Activated CD4-positive, alpha-beta T cell treated with anti-CD3 and anti-CD28 coated beads, Interleukin-2, amount 10 ng/mL, durations not matched to agents 24 days and 14 days (primary cell): ENCODE measurements around the gene COA8. TPM values are rescaled to one million over a fixed set of nuclear protein-coding genes. Genes with fewer than 3 reads are reported as not detected.

Experiments used
- DNase-seq: peaks from one replicate; pipeline ENCODE4 v3.0.0; 2022
- H3K27ac Mint-ChIP-seq: one replicate; pipeline ENCODE4 v1.8.0; 2022; ENCODE audit warnings: mild to moderate bottlenecking, mixed read lengths
- H3K27me3 Mint-ChIP-seq: one replicate; pipeline ENCODE4 v1.8.0; 2022; ENCODE audit warnings: mixed read lengths
- H3K36me3 Mint-ChIP-seq: one replicate; pipeline ENCODE4 v1.8.0; 2022; ENCODE audit warnings: low read depth, mild to moderate bottlenecking, mixed read lengths
- H3K4me1 Mint-ChIP-seq: one replicate; pipeline ENCODE4 v1.8.0; 2021; ENCODE audit warnings: mixed read lengths
- H3K4me3 Mint-ChIP-seq: one replicate; pipeline ENCODE4 v1.8.0; 2022; ENCODE audit warnings: mild to moderate bottlenecking, moderate library complexity, mixed read lengths
- H3K9me3 Mint-ChIP-seq: one replicate; pipeline ENCODE4 v1.8.0; 2021; ENCODE audit warnings: mixed read lengths
- intact Hi-C: fragments of 100-400 bp; cut with micrococcal nuclease; formaldehyde crosslinking; loops from one replicate; pipeline ENCODE4 v1.15.1; 2023
- total RNA-seq: library from RNA; stranded (reverse); gene quantifications from 2 replicates; pipeline ENCODE4 v1.2.3, GENCODE V29; 2022

The COA8 gene
- total RNA-seq: 38.4 and 41.2 TPM in 2 replicates

DNA sequence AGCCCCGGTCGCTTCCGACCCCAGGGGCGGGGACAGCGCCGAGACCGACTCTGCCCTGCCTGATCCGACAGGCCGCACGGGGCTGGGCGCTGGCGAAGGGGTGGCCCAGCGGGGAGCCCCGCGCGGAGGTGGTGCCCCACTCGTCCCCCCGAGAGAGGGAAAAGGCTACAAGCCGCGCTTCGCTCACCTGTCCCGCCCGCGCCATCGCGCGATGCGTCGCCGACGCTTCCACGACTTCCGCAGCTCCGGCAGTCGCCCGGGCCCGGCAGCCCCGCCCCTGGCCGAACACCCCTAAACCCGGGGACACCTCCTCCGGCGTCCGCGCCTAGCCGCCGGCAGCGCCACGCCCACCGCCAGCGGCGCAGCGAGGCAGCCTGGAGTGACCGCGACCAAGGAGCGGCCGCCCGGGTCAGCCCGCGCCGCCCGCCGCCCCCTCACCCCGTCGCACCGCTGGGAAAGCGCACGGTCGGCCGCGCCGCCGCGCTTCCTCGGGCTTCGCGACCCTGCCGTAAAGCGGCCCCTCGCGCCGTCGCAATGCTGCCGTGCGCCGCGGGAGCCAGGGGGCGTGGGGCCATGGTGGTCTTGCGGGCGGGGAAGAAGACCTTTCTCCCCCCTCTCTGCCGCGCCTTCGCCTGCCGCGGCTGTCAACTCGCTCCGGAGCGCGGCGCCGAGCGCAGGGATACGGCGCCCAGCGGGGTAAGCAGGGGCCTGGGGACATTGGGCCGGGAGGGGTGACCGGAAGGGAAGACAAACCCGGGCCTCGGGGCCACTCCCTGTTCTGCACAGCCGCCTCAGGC, at the start of gene COA8, which contains the start of gene BAG5:
Gene COA8 (plus strand): TSS at position 532 of the 797 bp plus-strand sequence. CDS start 42 bp downstream, at position 574.
Gene BAG5 (minus strand): TSS at position 229 of the 797 bp plus-strand sequence. CDS start 1,493 bp downstream, outside the sequence.
- H3K9me3 Mint-ChIP-seq: no peaks in the 10 kb centered on the region
- peak; percentile 96 for DNase-seq
- H3K36me3 Mint-ChIP-seq: peaks cover 31% of the 10 kb centered on the region
- H3K27ac Mint-ChIP-seq: peak within 1 kb of the TSS; percentile 91
- no peaks in the 10 kb centered on the region for H3K27me3 Mint-ChIP-seq
- intact Hi-C loops: loop anchor here (1.0 to 2.0 kb wide), 4 partner anchors 34 to 358 kb away; partner anchors contain the start of genes EIF5, TRMT61A, XRCC3 and ZFYVE21
- H3K4me1 Mint-ChIP-seq: peaks cover 41% of the 10 kb centered on the region
- peak within 1 kb of the TSS; percentile 100 for H3K4me3 Mint-ChIP-seq

DNA sequence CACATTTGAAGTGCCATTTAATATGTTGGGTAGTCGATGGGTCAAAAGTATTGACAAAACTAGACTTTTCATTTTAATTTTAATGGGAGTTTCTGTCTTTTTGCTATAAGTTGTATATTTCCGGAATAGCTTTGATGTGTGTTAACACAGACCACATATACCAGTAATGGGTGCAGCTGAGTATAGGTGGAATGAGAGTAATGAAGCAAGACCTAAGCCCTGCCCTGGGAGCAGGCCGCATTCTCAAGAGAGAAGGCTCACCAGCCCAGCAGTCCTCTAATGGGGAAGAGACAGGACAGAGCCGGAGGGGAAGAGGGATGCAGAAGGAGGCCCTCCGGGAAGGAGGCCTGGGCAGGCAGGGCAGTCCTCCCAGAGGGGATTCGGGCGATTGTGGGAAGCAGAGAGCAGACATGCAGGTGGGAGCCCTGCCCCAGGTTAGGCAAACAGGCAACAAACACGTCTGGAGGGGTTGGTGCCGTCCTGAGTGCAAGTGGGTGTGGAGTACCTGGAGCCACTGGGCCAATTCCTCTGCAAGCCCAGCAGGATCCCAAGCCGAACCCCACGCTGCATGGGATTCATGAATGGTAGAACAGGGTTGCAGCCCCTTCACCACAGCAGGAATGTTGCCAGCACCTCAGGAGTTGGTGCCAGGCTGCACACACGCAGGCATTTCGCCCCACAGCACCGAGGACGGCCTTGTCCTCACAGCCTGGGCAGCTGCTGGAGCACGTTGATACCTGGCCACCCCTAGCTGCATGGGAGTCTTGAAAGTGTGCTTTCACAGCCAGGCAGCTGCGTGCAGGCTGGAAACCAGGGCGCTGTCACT, 48.0 kb upstream of the COA8 start:
- no peak overlapping the region for H3K4me3 Mint-ChIP-seq
- peaks cover 14% of the 10 kb centered on the region for H3K36me3 Mint-ChIP-seq

DNA sequence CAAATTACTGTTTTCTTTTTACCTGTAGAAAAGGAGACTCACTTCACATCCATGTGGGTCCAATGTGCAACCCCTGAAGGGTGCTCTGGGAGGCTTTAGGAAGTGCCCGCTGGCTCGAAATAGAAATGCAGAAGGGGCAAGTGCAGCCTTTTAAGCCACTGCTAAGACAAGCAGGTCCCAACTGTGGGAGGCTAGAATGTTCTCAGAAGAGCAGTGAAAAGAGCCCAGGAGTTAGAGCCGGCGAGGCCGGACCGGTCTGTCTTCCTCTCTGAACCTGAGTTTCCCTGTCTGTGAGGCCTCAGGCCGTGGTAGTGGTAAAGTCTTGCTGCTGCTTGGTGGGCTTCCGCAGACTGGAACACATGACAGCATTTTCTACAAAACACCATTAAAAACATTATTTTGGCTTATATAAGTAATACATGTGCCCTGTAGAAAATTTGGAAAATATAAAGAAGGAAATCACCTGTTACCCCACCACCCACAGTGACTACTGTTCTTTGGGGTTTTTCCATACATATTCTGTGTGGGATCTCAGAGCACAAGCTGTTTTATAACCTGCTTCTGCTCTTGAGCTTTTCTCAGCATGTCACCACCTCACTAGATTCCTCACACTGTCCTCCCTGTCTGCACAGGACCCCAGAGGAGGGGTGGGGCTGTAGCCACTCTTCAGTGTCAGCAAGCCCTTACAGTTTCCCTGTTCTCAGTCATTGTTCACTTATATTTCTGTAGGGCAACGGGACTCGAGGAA, 46.2 kb upstream of the COA8 start:
- H3K9me3 Mint-ChIP-seq: no peaks in the 10 kb centered on the region
- no peak overlapping the region for H3K4me3 Mint-ChIP-seq
- intact Hi-C loops: no loop called here
- H3K4me1 Mint-ChIP-seq: peaks cover 7% of the 10 kb centered on the region
- no peak for DNase-seq
- no peak overlapping the region for H3K27ac Mint-ChIP-seq
- H3K27me3 Mint-ChIP-seq: peaks cover 5% of the 10 kb centered on the region
- H3K36me3 Mint-ChIP-seq: peaks cover 6% of the 10 kb centered on the region

More for the DNA sequence above, 48.0 kb upstream of the COA8 start:
- Mint-ChIP-seq H3K27me3 (peaks cover 3% of the 10 kb centered on the region), H3K27ac (no peak overlapping the region), H3K4me1 (peaks cover 7% of the 10 kb centered on the region), H3K9me3 (no peaks in the 10 kb centered on the region)
- intact Hi-C loops: no loop called here
- no peak for DNase-seq

- H3K4me1 Mint-ChIP-seq: peaks cover 7% of the 10 kb centered on the region
- no peak overlapping the region for H3K27ac Mint-ChIP-seq
- H3K36me3 Mint-ChIP-seq: peaks cover 6% of the 10 kb centered on the region
- intact Hi-C loops: no loop called here
- no peak for DNase-seq
- H3K4me3 Mint-ChIP-seq: no peak overlapping the region
- peaks cover 5% of the 10 kb centered on the region for H3K27me3 Mint-ChIP-seq
- no peaks in the 10 kb centered on the region for H3K9me3 Mint-ChIP-seq
Measured at GRCh38 chr14:103517174-103517566, 45.6 kb upstream of the COA8 start.

DNA sequence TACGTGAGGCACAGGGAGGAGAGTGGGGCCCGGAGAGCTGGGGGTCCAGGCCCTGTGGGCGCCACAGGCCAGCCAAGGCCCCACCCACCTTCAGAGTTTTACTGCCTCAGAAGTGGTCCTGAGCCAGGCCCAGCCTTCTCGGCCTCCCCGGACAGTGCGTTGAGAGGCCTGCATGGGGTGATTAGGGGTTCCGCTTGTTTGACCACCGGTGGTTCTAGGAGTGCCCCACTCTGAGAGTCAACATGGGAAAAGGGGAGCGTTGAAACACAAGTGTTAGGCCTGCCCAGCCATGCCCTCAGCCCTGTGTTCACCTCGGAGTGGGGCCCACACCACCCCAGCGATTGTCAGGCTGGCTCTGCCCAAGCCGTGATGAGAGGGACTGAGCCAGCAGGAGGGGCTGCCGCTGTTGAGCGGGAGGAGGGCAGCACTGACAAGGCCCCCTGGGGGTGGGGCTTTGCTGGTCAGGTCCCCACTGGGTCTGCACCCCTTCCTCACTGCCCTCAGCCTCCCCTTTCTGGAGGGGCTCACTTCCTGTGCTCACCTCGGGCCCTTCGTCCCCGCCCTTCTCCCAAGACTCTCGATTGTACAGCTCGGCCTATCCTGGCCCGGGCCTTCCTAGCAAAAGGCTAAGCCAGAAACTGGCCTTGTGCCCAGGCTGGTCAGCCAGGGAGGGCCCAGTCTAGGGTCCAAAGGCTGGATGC, 44.9 kb upstream of the COA8 start:
- H3K27me3 Mint-ChIP-seq: peaks cover 5% of the 10 kb centered on the region
- H3K36me3 Mint-ChIP-seq: no peaks in the 10 kb centered on the region
- H3K27ac Mint-ChIP-seq: no peak overlapping the region
- DNase-seq: no peak
- no peak overlapping the region for H3K4me3 Mint-ChIP-seq
- peaks cover 7% of the 10 kb centered on the region for H3K4me1 Mint-ChIP-seq
- H3K9me3 Mint-ChIP-seq: no peaks in the 10 kb centered on the region
- intact Hi-C loops: loop anchor here (1.0 kb wide), 1 partner anchor 28 kb away; no protein-coding TSS in a partner anchor

DNA sequence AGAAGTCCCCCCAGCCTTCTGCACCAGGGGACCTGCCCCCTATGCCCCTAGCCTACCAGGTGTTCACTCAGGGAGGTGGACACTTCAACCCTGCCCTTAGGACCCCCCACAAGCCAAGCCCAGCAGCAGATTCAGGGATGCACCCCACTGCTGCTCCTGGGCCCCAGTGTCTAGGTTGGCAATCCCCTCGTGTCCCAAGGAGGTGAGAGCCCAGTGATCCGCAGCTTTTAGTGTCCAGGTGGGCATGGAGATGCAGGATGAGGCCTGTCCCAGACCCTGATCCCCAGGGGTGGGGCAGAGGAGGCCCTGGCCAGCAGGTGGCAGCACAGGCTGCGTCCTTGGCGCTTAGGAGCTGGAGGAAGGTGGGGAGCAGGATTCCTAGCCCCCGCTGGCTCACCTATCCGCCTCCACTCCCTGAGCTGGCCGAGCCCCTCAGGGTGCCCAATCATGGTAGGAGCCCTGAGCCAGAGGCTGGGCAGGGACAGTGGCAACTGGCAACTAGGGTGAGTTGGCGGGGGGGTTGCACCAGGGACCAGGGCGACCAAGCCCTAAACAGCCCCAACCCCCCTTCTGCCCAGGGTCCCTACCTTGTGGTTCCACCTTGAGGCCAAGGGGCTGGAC, 44.2 kb upstream of the COA8 start:
- Mint-ChIP-seq H3K4me3 (no peak overlapping the region), H3K9me3 (no peaks in the 10 kb centered on the region), H3K36me3 (no peaks in the 10 kb centered on the region), H3K4me1 (peaks cover 7% of the 10 kb centered on the region), H3K27me3 (peaks cover 7% of the 10 kb centered on the region), H3K27ac (no peak overlapping the region)
- intact Hi-C loops: loop anchor here (1.0 kb wide), 1 partner anchor 28 kb away; no protein-coding TSS in a partner anchor
- DNase-seq: peak; percentile 88

DNA sequence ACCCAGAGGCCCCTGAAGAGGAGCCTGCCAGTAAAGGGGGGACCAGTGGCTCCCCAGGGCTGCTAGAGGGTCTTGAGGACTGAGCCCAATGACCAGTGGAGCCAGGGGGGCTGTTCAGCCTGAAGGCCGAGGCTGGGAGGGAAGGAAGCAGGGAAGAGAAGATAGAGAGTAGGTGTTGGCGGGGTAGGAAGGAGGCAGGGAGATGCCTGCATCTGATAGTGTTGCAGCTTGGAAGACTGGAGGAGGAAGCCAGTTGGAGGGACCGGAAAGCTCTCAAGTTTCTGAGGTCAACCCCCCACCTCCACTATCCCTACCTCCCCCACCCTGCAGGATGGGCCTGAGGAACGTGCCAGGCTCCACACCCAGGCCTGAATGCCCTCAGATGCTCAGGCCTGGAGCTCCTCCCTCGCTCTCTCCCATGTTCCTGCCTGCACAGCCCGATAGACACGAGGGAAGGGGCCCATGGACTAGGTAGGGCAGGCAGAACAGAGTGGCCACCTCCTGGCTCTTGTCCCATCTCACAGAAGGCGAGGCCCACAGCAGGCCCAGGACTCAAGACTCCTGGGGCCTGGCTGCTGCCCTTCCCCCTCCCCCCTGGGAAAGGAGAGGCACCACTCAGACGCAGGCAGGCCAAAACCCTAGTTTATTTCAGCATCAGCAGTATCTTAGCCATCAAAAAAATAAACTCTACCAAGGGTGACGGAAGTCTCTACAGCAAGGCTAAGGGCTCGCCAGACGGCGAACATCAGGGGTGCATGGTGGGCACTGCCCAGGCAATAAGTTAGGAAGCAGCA, 43.5 kb upstream of the COA8 start:
- DNase-seq: no peak
- no peak overlapping the region for H3K27ac Mint-ChIP-seq
- peaks cover 14% of the 10 kb centered on the region for H3K27me3 Mint-ChIP-seq
- H3K4me1 Mint-ChIP-seq: peaks cover 7% of the 10 kb centered on the region
- intact Hi-C loops: no loop called here
- peak overlapping the region; percentile 50 for H3K4me3 Mint-ChIP-seq
- no peaks in the 10 kb centered on the region for H3K36me3 Mint-ChIP-seq
- no peaks in the 10 kb centered on the region for H3K9me3 Mint-ChIP-seq

- Mint-ChIP-seq H3K9me3 (no peaks in the 10 kb centered on the region), H3K4me1 (peaks cover 7% of the 10 kb centered on the region), H3K27ac (no peak overlapping the region), H3K27me3 (peaks cover 17% of the 10 kb centered on the region), H3K36me3 (no peaks in the 10 kb centered on the region), H3K4me3 (peak overlapping the region; percentile 64)
- intact Hi-C loops: no loop called here
- DNase-seq: no peak
Measured at GRCh38 chr14:103519837-103520212, 42.9 kb upstream of the COA8 start.

- Mint-ChIP-seq H3K27me3 (peaks cover 19% of the 10 kb centered on the region), H3K4me1 (peaks cover 7% of the 10 kb centered on the region), H3K27ac (no peak overlapping the region), H3K4me3 (peak overlapping the region; percentile 64), H3K36me3 (no peaks in the 10 kb centered on the region), H3K9me3 (no peaks in the 10 kb centered on the region)
- intact Hi-C loops: no loop called here
- no peak for DNase-seq
Measured at GRCh38 chr14:103520269-103520656, 42.5 kb upstream of the COA8 start.

DNA sequence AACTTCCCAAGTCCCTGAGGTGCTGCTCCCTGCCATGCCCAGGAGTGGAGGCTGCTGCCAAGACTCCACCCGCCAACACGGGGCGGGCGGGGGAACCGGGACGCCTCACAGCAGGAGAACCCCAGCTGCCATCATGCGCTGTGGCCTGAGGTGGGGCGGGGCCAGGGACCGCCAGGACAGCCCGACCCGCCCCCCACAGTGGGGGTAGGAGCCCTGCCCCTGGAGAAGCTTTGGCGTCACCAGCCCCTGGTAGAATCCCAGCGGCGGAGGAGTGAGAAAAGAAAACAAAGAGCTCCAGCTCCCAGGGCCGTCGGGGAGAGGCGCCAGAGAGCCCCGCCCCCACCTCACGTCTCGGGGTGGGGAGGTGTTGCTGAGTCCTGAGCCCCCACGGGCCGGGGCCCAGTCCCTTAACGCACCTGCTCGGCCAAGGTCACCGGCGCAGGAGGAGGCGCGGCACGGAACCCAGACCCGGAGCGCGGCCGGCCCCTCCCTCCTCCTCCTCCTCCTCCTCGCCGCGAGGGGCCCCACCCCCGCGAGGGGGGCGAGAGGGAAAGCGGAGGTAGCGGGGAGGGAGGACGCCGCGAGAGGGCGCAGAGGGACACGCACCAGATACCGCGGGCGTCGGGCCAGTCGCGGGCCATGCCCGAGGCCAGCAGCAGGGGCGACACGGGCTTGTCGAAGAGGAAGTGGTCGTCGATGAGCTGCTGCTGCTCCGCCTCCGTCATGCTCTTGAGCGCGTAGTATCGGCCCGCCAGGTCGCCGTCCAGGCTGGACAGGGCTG, 41.9 kb upstream of the COA8 start:
- intact Hi-C loops: no loop called here
- Mint-ChIP-seq H3K4me3 (peak overlapping the region; percentile 35), H3K9me3 (no peaks in the 10 kb centered on the region)

GRCh38 chr14:103521438-103521950, 41.3 kb upstream of the COA8 start:
- Mint-ChIP-seq H3K9me3 (no peaks in the 10 kb centered on the region), H3K36me3 (no peaks in the 10 kb centered on the region), H3K4me3 (no peak overlapping the region), H3K27me3 (peaks cover 19% of the 10 kb centered on the region), H3K4me1 (peaks cover 7% of the 10 kb centered on the region), H3K27ac (no peak overlapping the region)
- peak; percentile 77 for DNase-seq
- intact Hi-C loops: no loop called here

More for the DNA sequence above, 41.9 kb upstream of the COA8 start:
- H3K36me3 Mint-ChIP-seq: no peaks in the 10 kb centered on the region
- peak; percentile 90 for DNase-seq
- H3K27ac Mint-ChIP-seq: no peak overlapping the region
- H3K27me3 Mint-ChIP-seq: peaks cover 19% of the 10 kb centered on the region
- H3K4me1 Mint-ChIP-seq: peaks cover 7% of the 10 kb centered on the region
